ENCODE data around the gene KCNQ2. TPM values are rescaled to one million over a fixed set of nuclear protein-coding genes. Genes with fewer than 3 reads are reported as not detected.

Gene KCNQ2
- total and polyA plus RNA-seq, 9 donors = not detected

DNA sequence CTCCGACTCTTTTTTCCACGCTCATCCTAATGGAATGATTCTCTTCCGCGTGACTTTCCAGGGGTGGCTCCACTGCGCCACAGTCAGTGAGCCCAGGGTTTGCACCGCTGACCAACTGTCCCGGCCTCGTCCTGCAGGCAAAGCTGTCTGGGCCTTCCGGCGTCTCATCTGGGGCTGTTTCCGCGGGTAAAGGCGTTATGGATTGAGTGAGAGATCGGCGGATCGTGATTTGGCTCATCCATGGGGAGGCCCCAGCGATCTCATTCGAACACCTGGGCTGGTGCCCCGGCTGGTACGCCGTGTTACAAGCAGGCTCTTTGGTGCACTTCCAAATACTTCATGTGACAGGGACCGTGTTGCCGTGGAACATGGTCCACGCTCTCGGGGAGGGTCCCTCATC lies 47.8 kb downstream of the KCNQ2 start:
- no peak overlapping the region for H3K27ac ChIP-seq
- no peaks in the 10 kb centered on the region for H3K4me1 ChIP-seq (ENCODE audit: insufficient read depth)
- H3K27me3 ChIP-seq = no peaks in the 10 kb centered on the region
- H3K36me3 ChIP-seq = no peaks in the 10 kb centered on the region
- no peaks in the 10 kb centered on the region for H3K9me3 ChIP-seq
- 88 to 93% (median 92%) methylated on average over 25 of the region's 25 CpGs for WGBS, 3 donors
- H3K4me3 ChIP-seq = no peak overlapping the region
- intact Hi-C loops (cut with DNase I) = no loop called here
- TF ChIP-seq POLR2A (IDR thresholded peaks at IDR 0.05) (no peak), CTCF (IDR thresholded peaks at IDR 0.05) (no peak), EP300 (IDR thresholded peaks at IDR 0.05) (no peak)
- DNase-seq = no peak

DNA sequence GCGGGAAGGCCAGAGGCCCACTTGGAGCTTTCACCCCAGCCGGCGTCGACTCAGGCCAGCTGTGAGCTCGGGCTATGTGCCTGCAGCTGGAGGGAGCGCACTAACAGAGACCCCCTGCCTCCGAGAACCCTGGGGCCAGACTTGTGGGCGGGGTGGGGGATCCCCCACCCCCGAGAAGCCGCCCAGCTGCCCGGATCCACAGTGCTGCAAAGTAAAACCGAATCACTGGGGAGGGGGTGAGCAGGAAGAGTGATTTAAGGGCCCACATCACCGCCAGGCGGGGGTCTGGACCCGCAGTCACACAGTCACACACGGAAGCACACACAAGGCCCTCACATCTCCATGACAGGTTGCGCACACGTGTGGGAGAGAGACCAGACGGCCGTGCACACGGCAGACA lies 48.7 kb downstream of the KCNQ2 start:
- TF ChIP-seq POLR2A (IDR thresholded peaks at IDR 0.05) (no peak), EP300 (IDR thresholded peaks at IDR 0.05) (no peak), CTCF (IDR thresholded peaks at IDR 0.05) (no peak)
- WGBS, 3 donors = 23 to 42% (median 33%) methylated on average over 20 to 21 of the region's 21 CpGs
- Histone ChIP-seq H3K27ac (no peak overlapping the region), H3K4me3 (no peak overlapping the region), H3K9me3 (no peaks in the 10 kb centered on the region), H3K27me3 (no peaks in the 10 kb centered on the region), H3K36me3 (no peaks in the 10 kb centered on the region), H3K4me1 (ENCODE audit: insufficient read depth) (no peaks in the 10 kb centered on the region)
- intact Hi-C loops (cut with DNase I) = no loop called here
- DNase-seq = no peak

DNA sequence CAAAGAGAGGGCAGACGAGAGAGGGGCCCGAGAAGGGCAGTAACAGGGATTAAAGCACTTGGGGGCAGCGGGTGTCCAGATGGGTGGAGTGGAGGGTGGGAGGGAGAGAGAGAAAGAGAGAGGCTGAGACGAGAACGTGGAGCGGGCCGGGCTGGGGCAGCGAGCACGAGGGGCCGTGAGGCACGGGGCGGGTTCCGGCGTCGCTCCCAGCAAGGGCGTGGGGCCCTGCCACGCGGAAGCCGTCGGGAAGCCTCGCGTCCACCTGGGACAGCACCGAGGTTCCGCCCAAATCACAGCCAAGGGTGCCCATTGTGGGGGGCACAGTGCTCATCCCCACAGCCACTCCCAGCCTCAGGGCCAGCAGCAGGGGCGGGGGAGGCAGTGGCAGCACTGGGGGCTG lies 49.8 kb downstream of the KCNQ2 start:
- Histone ChIP-seq H3K27me3 (no peaks in the 10 kb centered on the region), H3K27ac (no peak overlapping the region), H3K4me3 (no peak overlapping the region), H3K4me1 (ENCODE audit: insufficient read depth) (no peaks in the 10 kb centered on the region), H3K36me3 (no peaks in the 10 kb centered on the region), H3K9me3 (no peaks in the 10 kb centered on the region)
- TF ChIP-seq CTCF (IDR thresholded peaks at IDR 0.05) = no peak
- no peak for TF ChIP-seq POLR2A (IDR thresholded peaks at IDR 0.05)
- no peak for TF ChIP-seq EP300 (IDR thresholded peaks at IDR 0.05)
- no peak for DNase-seq
- intact Hi-C loops (cut with DNase I) = no loop called here
- WGBS, 3 donors = 61 to 75% (median 67%) methylated on average over 25 of the region's 25 CpGs

GRCh38 chr20:63421913-63422312 lies 50.5 kb downstream of the KCNQ2 start:
- no peaks in the 10 kb centered on the region for H3K27me3 ChIP-seq
- H3K9me3 ChIP-seq = no peaks in the 10 kb centered on the region
- WGBS, 3 donors = 69 to 85% (median 75%) methylated on average over 16 to 17 of the region's 17 CpGs
- intact Hi-C loops (cut with DNase I) = no loop called here
- H3K4me3 ChIP-seq = no peak overlapping the region
- H3K36me3 ChIP-seq = no peaks in the 10 kb centered on the region
- DNase-seq = no peak
- TF ChIP-seq EP300 (IDR thresholded peaks at IDR 0.05) (no peak), POLR2A (IDR thresholded peaks at IDR 0.05) (no peak), CTCF (IDR thresholded peaks at IDR 0.05) (no peak)
- H3K27ac ChIP-seq = no peak overlapping the region
- H3K4me1 ChIP-seq (ENCODE audit: insufficient read depth) = no peaks in the 10 kb centered on the region

Measured in ovary (tissue), 9 donors.